Transverse colon (tissue), 4 donors: ENCODE results near the gene PPM1H. TPM values are rescaled to one million over a fixed set of nuclear protein-coding genes. Genes with fewer than 3 reads are reported as not detected.

Source experiments
- DNase-seq: peaks from one replicate; pipeline ENCODE4 v3.0.0-alpha.2; 2019
- H3K27ac ChIP-seq, 4 donors: fragments of 200-600 bp; sonication (generic); 2 replicates each; pipeline ENCODE4 v1.5.1; 2016 to 2018; ENCODE audit warnings: inconsistent platforms in 4 of 4
- H3K27me3 ChIP-seq: fragments of 200-600 bp; sonication (generic); 2 replicates; pipeline ENCODE4 v1.5.1; 2017; ENCODE audit warnings: inconsistent platforms
- H3K36me3 ChIP-seq, 4 donors: fragments of 200-600 bp; sonication (generic); 2 replicates each; pipeline ENCODE4 v1.5.1; 2017 to 2019; ENCODE audit warnings: inconsistent platforms in 4 of 4
- H3K4me1 ChIP-seq, 4 donors: fragments of 200-600 bp; sonication (generic); 2 replicates each; pipeline ENCODE4 v1.5.1; 2017 to 2020; ENCODE audit warnings: inconsistent platforms in 4 of 4
- H3K4me3 ChIP-seq, 4 donors: fragments of 200-600 bp; sonication (generic); 1 replicate in 1 of 4; 2 replicates in 3 of 4; pipeline versions ENCODE4 v1.5.1 to v1.6.1; 2017 to 2019; ENCODE audit warnings: inconsistent platforms in 4 of 4
- H3K9me3 ChIP-seq, 2 donors: fragments of 200-600 bp; sonication (generic); 2 replicates each; pipeline ENCODE4 v1.5.1; 2017 to 2019; ENCODE audit warnings: inconsistent platforms in 2 of 2
- CTCF ChIP-seq, 5 experiments: fragments of 200-600 bp in 3 of 5; fragments of 450-650 bp in 2 of 5; sonication (generic) in 3 of 5; IDR thresholded peaks; 1 replicate in 2 of 5; 2 replicates in 3 of 5; pipeline ENCODE4 v1.5.1; 2016 to 2017; ENCODE audit warnings: antibody characterized with exemption in 5 of 5, inconsistent platforms in 3 of 5, mild to moderate bottlenecking in 2 of 5, moderate library complexity in 1 of 5
- EP300 ChIP-seq: sonication (generic); formaldehyde crosslinking; IDR thresholded peaks from one replicate; pipeline ENCODE4 v1.6.1; 2017; ENCODE audit warnings: antibody characterized with exemption, low read depth
- POLR2A ChIP-seq: fragments of 450-650 bp; IDR thresholded peaks from one replicate; pipeline ENCODE4 v1.6.1; 2016; ENCODE audit warnings: antibody characterized with exemption, mild to moderate bottlenecking, moderate library complexity
- POLR2AphosphoS5 ChIP-seq, 3 donors: sonication (generic); formaldehyde crosslinking; IDR thresholded peaks; one replicate each; pipeline ENCODE4 v1.6.1; 2016; ENCODE audit warnings: antibody characterized with exemption in 3 of 3
- WGBS, 2 donors: methylation state at CpG; one replicate each; pipeline ENCODE4 v1.1.5; 2018; ENCODE audit warnings: low coverage in 1 of 2; 5-methylcytosine and 5-hydroxymethylcytosine counted together
- in situ Hi-C, 4 donors: fragments of 200-750 bp; cut with MboI; loops; one replicate each; pipeline versions ENCODE4 v1.15.0 to v1.15.1; 2017; ENCODE audit warnings: low sequenced_read_pairs in 3 of 4, low pct_ligation_motif_present in 1 of 4, low pct_unique_long_range_greater_than_20kb in 1 of 4
- intact Hi-C: fragments of 100-400 bp; cut with DNase I; formaldehyde crosslinking; loops from one replicate; pipeline ENCODE4 v1.15.1; 2023; ENCODE audit warnings: low total_unique reads
- total RNA-seq, 4 donors: library from RNA; depleted of rRNA; stranded (reverse); fragments of >200 nt; gene quantifications; one replicate each; pipeline ENCODE4 v1.1.0, GENCODE V29; 2016

Gene PPM1H
- total RNA-seq, 4 donors from 2014 or later: 0.37 to 3.2 (median 2.8) TPM

GRCh38 chr12:62800707-62801400 lies 134.1 kb downstream of the PPM1H start:
- Histone ChIP-seq H3K36me3 (no peaks in the 10 kb centered on the region), H3K4me1 (no peaks in the 10 kb centered on the region), H3K9me3 (no peaks in the 10 kb centered on the region), H3K27me3 (no peaks in the 10 kb centered on the region), H3K27ac (no peak overlapping the region), H3K4me3 (no peak overlapping the region)
- TF ChIP-seq EP300 (no peak), POLR2A (no peak), CTCF (IDR thresholded peaks at IDR 0.05) (no peak), POLR2AphosphoS5 (IDR thresholded peaks at IDR 0.05) (no peak)
- intact Hi-C loops: no loop called here
- in situ Hi-C loops: loop anchor here in 1 of 4 donors (5.0 kb wide), 1 partner anchor 359 kb away; no protein-coding TSS in a partner anchor
- 84 to 91% methylated on average over 8 to 13 of the region's 13 CpGs for WGBS, 2 donors
- no peak for DNase-seq

- no peak for DNase-seq
- Histone ChIP-seq H3K27me3 (no peaks in the 10 kb centered on the region), H3K4me1 (no peaks in the 10 kb centered on the region), H3K9me3 (no peaks in the 10 kb centered on the region), H3K36me3 (no peaks in the 10 kb centered on the region), H3K4me3 (no peak overlapping the region), H3K27ac (no peak overlapping the region)
- intact Hi-C loops (loop anchor here (5.0 kb wide), 2 partner anchors 218 to 363 kb away; no protein-coding TSS in a partner anchor), in situ Hi-C loops (loop anchor here in 3 of 4 donors (5.0 to 25.0 kb wide), 4 partner anchors 215 to 363 kb away; no protein-coding TSS in a partner anchor)
- TF ChIP-seq POLR2AphosphoS5 (IDR thresholded peaks at IDR 0.05): no peak
- no peak for TF ChIP-seq CTCF (IDR thresholded peaks at IDR 0.05)
- TF ChIP-seq POLR2A: no peak
- no peak for TF ChIP-seq EP300
- 70 to 71% methylated on average over 8 to 9 of the region's 9 CpGs for WGBS, 2 donors
Observed at GRCh38 chr12:62799766-62800406, 135.1 kb downstream of the PPM1H start.

- DNase-seq: peak; percentile 42
- Histone ChIP-seq H3K4me1 (peaks cover 0 to 3% (median 0%) of the 10 kb centered on the region in 4 donors), H3K27me3 (no peaks in the 10 kb centered on the region), H3K4me3 (no peak overlapping the region), H3K36me3 (no peaks in the 10 kb centered on the region), H3K9me3 (no peaks in the 10 kb centered on the region), H3K27ac (no peak overlapping the region)
- WGBS, 2 donors: 30 to 33% methylated on average over 2 of the region's 2 CpGs
- in situ Hi-C loops: loop anchor here in 2 of 4 donors (10.0 to 25.0 kb wide), 3 partner anchors 214 to 362 kb away; no protein-coding TSS in a partner anchor
- intact Hi-C loops: loop anchor here (5.0 kb wide), 2 partner anchors 217 to 362 kb away; no protein-coding TSS in a partner anchor
- TF ChIP-seq CTCF (IDR thresholded peaks at IDR 0.05) (peak; percentile 87 to 97 (median 91)), POLR2AphosphoS5 (IDR thresholded peaks at IDR 0.05) (no peak)
Observed at GRCh38 chr12:62799126-62799736, 135.7 kb downstream of the PPM1H start.

- Histone ChIP-seq H3K4me3 (no peak overlapping the region), H3K9me3 (no peaks in the 10 kb centered on the region), H3K36me3 (no peaks in the 10 kb centered on the region), H3K27me3 (no peaks in the 10 kb centered on the region), H3K4me1 (peaks cover 0 to 11% (median 0%) of the 10 kb centered on the region in 4 donors), H3K27ac (no peak overlapping the region)
- 22 to 29% methylated on average over 1 of the region's 1 CpG for WGBS, 2 donors
- TF ChIP-seq CTCF (IDR thresholded peaks at IDR 0.05) (no peak), POLR2AphosphoS5 (IDR thresholded peaks at IDR 0.05) (no peak), EP300 (no peak)
- no peak for DNase-seq
- intact Hi-C loops (no loop called here), in situ Hi-C loops (loop anchor here in 3 of 4 donors (5.0 to 25.0 kb wide), 5 partner anchors 202 to 357 kb away; no protein-coding TSS in a partner anchor)
Observed at GRCh38 chr12:62794218-62794583, 140.7 kb downstream of the PPM1H start.
